ENCODE measurements around the gene FBXO46. TPM values are rescaled to one million over a fixed set of nuclear protein-coding genes. Genes with fewer than 3 reads are reported as not detected.

FBXO46 gene
- total RNA-seq, 2 donors from 2014 or later: 27.3 to 28.0 TPM

DNA sequence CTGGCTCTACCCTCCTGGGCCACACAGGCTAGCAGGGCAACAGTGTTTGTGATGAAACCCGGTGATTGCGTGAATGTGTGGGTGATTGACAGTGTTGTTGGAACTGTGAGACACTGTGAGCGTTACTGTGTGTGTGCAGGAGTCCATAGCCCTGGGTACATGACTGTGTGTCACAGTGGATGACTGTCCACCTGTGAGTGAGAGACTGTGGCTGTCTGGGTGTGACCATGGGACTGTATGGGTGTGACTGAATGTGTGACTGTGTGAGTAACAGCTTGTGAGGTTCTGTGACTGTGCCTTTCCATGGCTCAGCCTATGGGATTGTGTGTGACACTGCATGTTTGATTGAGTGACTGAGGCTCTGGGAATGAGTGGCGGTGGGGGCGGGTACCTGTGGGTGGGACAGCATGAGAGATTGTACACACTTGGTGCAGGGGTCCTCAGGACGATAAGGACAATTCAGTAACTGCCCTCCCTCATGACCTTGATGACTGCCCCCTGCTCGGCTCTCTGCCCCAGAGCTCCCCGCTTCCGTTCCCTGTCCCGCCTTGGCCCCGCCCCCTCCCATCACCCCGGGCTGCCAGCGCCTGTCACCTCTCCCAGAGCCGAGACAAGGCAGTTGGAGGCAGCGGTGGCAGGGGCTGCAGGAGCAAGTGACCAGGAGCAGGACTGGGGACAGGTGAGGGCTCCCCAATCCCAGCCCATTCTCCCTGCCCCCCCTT is 62.9 kb downstream of the FBXO46 start, which contains the start of gene GIPR:
GIPR (plus strand) TSS at position 602 of the 722 bp plus-strand sequence. CDS start 1,300 bp downstream, outside the sequence.
- peak; percentile 82 to 87 for DNase-seq
- intact Hi-C loops (cut with DNase I, micrococcal nuclease): no loop called here
- peak; percentile 47 for ATAC-seq

DNA sequence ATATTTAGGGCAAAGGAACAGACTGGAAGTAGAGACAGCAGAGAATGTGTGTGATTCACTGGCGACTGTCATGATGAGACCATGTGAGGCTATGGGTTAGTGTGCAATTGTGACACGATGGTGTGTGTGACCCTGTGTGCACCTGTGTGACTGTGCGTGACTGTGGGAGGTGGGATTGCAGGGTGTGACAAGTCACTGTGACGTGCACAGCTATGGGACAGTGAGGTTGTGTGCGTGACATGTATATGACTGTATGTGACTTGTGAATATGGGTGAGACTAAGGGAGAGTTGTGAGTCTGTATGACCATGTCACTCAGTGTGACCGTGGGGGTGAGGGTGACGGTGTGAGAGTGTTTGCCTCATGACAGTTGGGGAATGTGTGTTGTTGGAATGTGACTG is 66.1 kb downstream of the FBXO46 start:
- intact Hi-C loops (cut with DNase I, micrococcal nuclease): no loop called here
- DNase-seq: no peak
- ATAC-seq: no peak

DNA sequence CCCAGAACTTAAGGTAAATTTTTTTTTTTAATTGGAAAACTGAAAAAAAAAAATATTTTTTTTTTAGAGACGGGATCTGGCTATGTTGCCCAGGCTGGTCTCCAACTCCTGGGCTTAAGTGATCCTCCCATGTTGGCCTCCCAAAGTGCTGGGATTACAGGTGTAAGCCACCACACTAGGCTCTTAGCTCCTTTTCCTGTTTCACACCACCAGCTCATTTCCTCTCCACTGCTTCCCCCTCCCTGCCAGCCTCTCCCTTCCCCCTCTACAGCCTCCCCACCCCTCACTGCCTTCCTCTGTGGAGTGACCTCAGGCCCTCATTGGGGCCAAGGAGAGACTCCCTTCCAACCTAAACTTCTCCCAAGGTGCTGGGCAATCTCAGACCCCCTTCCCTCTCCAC is 66.9 kb downstream of the FBXO46 start:
- ATAC-seq (no peak), DNase-seq (no peak)
- intact Hi-C loops (cut with DNase I, micrococcal nuclease): no loop called here

DNA sequence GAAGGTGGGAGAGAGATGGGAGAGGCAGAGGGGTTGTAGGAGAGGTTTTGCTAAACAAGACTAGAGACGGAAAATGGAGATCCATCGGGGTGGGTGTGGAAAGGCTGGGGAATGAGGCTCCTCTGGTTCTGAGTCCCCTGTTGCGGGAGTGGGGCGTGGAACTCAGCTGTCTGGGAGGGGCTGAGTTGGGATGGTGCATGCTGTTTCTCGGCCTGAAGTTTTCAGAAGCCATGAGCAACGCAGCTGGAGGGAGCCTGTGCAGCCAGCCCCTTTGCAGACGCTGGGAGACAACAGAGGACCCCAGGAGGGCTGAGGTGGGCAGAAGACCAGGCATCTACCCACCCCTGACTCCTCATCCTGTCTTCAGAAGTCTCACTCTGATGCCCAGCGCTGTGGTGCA is 70.1 kb downstream of the FBXO46 start:
- no peak for ATAC-seq

More for the DNA sequence above, 70.1 kb downstream of the FBXO46 start:
- intact Hi-C loops (cut with DNase I, micrococcal nuclease): no loop called here
- no peak for DNase-seq

Small RNA genes within 50 kb of the gene (microRNA-seq; reads per million reads assigned to microRNA genes)
- gene MIR642A (0 reads per million in 2 donors), gene MIR642B (0 reads per million in 2 donors)

Other genes starting within 250 kb of the FBXO46 start
- 1 to 10 TPM; 3.4 to 6.1 TPM for gene RTN2, start 233.8 kb downstream of the FBXO46 start, total RNA-seq
- gene PPM1N, start 232.5 kb downstream of the FBXO46 start, total RNA-seq: 1 to 10 TPM in 1 of 2 donors, under 1 TPM in 1; 0.37 to 1.6 TPM
- gene VASP, start 223.4 kb downstream of the FBXO46 start, total RNA-seq: 100 to 1,000 TPM; 218 to 260 TPM
- 10 to 100 TPM; 12.9 to 14.0 TPM for gene OPA3, start 146.1 kb downstream of the FBXO46 start, total RNA-seq
- 1 to 10 TPM in 1 of 2 donors, under 1 TPM in 1; 0.59 to 1.5 TPM for gene GPR4, start 128.7 kb downstream of the FBXO46 start, total RNA-seq
- gene EML2, start 91.5 kb downstream of the FBXO46 start, total RNA-seq: 100 to 1,000 TPM; 105 TPM
- 10 to 100 TPM; 21.2 to 22.6 TPM for gene GIPR, start 62.7 kb downstream of the FBXO46 start, total RNA-seq
- gene SNRPD2, start 38.9 kb downstream of the FBXO46 start, total RNA-seq: 100 to 1,000 TPM; 205 to 223 TPM
- gene QPCTL, start 38.2 kb downstream of the FBXO46 start, total RNA-seq: 10 to 100 TPM in 1 of 2 donors, 1 to 10 TPM in 1; 10.0 to 10.3 TPM
- not detected for gene MEIOSIN, start 2.5 kb upstream of the FBXO46 start, total RNA-seq
- 10 to 100 TPM in 1 of 2 donors, 1 to 10 TPM in 1; 9.2 to 12.6 TPM for gene SIX5, start 38.4 kb upstream of the FBXO46 start, total RNA-seq
- 10 to 100 TPM; 28.4 to 38.2 TPM for gene DMPK, start 51.6 kb upstream of the FBXO46 start, total RNA-seq
- 10 to 100 TPM; 29.7 to 38.7 TPM for gene DMWD, start 61.9 kb upstream of the FBXO46 start, total RNA-seq
- under 1 TPM; 0.14 to 0.27 TPM for gene RSPH6A, start 84.4 kb upstream of the FBXO46 start, total RNA-seq
- 10 to 100 TPM; 53.8 to 62.7 TPM for gene SYMPK, start 132.3 kb upstream of the FBXO46 start, total RNA-seq
- gene FOXA3, start 133.4 kb upstream of the FBXO46 start, total RNA-seq: 10 to 100 TPM; 31.5 to 53.7 TPM
- gene IRF2BP1, start 155.2 kb upstream of the FBXO46 start, total RNA-seq: 10 to 100 TPM; 22.8 to 25.0 TPM
- 10 to 100 TPM; 10.4 to 11.9 TPM for gene MYPOP, start 171.7 kb upstream of the FBXO46 start, total RNA-seq
- gene NANOS2, start 183.9 kb upstream of the FBXO46 start, total RNA-seq: not detected
- 1 to 10 TPM in 1 of 2 donors, under 1 TPM in 1; 0.79 to 1.2 TPM for gene NOVA2, start 243.0 kb upstream of the FBXO46 start, total RNA-seq